ENCODE data around the gene PHYKPL.

- TF ChIP-seq, protein P1, sequence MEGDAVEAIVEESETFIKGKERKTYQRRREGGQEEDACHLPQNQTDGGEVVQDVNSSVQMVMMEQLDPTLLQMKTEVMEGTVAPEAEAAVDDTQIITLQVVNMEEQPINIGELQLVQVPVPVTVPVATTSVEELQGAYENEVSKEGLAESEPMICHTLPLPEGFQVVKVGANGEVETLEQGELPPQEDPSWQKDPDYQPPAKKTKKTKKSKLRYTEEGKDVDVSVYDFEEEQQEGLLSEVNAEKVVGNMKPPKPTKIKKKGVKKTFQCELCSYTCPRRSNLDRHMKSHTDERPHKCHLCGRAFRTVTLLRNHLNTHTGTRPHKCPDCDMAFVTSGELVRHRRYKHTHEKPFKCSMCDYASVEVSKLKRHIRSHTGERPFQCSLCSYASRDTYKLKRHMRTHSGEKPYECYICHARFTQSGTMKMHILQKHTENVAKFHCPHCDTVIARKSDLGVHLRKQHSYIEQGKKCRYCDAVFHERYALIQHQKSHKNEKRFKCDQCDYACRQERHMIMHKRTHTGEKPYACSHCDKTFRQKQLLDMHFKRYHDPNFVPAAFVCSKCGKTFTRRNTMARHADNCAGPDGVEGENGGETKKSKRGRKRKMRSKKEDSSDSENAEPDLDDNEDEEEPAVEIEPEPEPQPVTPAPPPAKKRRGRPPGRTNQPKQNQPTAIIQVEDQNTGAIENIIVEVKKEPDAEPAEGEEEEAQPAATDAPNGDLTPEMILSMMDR (IDR thresholded peaks at IDR 0.05): no peak
- no peak for TF ChIP-seq PRDM15 (CRISPR knock-in tag; IDR thresholded peaks at IDR 0.05)
- no peak for TF ChIP-seq FOXP4 (CRISPR knock-in tag; IDR thresholded peaks at IDR 0.05)
- TF ChIP-seq, protein P2, sequence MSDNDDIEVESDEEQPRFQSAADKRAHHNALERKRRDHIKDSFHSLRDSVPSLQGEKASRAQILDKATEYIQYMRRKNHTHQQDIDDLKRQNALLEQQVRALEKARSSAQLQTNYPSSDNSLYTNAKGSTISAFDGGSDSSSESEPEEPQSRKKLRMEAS (CRISPR knock-in tag; IDR thresholded peaks at IDR 0.05): no peak
- TF ChIP-seq IRF1 (CRISPR knock-in tag; IDR thresholded peaks at IDR 0.05): no peak
- TF ChIP-seq ZNF512 (CRISPR knock-in tag; IDR thresholded peaks at IDR 0.05; ENCODE audit: borderline replicate concordance): no peak
- TF ChIP-seq ATF2 (CRISPR knock-in tag; IDR thresholded peaks at IDR 0.05; ENCODE audit: borderline replicate concordance, low read depth): no peak
- no peak for TF ChIP-seq HMGXB4 (CRISPR knock-in tag; IDR thresholded peaks at IDR 0.05)
- TF ChIP-seq USF2 (CRISPR knock-in tag; IDR thresholded peaks at IDR 0.05): no peak
- TF ChIP-seq, protein P3, sequence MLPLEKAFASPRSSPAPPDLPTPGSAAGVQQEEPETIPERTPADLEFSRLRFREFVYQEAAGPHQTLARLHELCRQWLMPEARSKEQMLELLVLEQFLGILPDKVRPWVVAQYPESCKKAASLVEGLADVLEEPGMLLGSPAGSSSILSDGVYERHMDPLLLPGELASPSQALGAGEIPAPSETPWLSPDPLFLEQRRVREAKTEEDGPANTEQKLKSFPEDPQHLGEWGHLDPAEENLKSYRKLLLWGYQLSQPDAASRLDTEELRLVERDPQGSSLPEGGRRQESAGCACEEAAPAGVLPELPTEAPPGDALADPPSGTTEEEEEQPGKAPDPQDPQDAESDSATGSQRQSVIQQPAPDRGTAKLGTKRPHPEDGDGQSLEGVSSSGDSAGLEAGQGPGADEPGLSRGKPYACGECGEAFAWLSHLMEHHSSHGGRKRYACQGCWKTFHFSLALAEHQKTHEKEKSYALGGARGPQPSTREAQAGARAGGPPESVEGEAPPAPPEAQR (CRISPR knock-in tag; IDR thresholded peaks at IDR 0.05): no peak
- no peak for TF ChIP-seq TEAD4 (CRISPR knock-in tag; IDR thresholded peaks at IDR 0.05)
- no peak for TF ChIP-seq FOXJ3 (CRISPR knock-in tag; IDR thresholded peaks at IDR 0.05; ENCODE audit: borderline replicate concordance)
Measured at GRCh38 chr5:178269499-178269898, 36.9 kb upstream of the PHYKPL start.

Measured in WTC11 (cell line).